Stimulated activated CD8-positive, alpha-beta memory T cell treated with anti-CD3 and anti-CD28 coated beads, Interleukin-2, amount 100 ng/mL, for 1 hour (primary cell): ENCODE data around the gene RAB31.
"Not testable (repeated sequence)": the region's sequence is repeated elsewhere in the genome, so short reads cannot be mapped to it uniquely, and the experiment has no call there.

Experiments used
- DNase-seq, 2 donors: peaks; one replicate each; pipeline ENCODE4 v3.0.0-alpha.2; 2020; ENCODE audit warnings: low read depth in 2 of 2

Gene RAB31

DNA sequence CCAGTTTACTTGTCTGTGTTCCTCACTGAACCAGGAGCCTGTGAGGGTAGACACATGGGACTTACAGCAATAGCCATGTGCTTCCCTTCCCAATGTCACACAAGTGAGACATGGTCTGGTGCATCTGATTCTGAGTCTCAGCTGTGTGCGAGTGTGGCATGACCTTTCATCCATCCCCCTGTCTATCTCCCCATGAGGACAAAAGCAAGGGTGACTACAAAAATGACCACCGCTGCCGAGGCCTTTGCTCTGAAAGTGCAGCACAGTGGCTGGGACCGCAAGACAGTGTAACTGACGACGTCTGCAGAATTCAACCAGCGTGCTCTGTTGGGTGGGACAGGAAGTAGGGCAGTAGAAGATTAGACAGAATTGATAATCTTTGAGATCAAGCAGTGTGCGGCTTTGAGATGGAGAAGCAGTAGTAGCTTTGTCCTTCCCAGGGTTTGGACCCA is 50.5 kb downstream of the RAB31 start:
- DNase-seq, result no peak

DNA sequence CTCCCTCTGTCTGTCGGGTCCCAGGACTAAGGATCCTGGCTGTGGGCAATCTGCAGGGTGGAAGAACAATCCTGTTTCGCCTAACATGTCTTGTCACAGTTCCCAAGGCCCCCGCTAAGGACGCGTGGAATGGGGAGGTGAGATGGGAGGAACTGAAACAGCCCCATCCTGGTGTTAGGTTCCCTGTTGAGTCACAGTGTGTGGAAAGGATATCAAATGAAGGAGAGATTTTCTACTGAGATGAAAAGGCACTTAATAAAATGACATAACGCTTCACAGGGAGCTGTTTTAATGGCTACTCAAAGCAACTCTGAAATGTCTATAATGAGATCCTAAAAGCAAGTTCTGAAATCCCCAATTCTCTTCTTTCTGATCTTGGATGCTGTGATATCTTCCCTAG is 52.5 kb downstream of the RAB31 start:
- DNase-seq, result no peak

- DNase-seq, result no peak
These were observed 54.4 kb downstream of the RAB31 start for GRCh38 chr18:9762526-9762925.

DNA sequence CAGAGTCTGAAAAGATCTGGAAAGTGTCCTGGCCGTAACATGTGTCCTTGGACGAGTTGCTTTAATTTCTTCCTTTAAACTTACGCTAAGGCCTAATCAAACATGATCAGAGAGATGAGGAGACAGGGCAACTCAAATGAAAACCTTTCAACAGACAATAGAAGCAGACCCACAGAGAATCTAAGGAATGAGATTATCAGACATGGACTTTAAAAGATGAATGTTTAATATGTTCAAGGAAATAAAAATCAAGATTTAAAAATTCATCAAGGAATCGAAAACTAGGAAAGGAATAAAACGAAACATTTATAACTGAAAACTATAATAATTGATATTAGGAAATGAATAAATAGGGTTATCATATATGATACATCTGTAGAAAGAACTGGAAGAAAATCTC is 55.1 kb downstream of the RAB31 start:
- DNase-seq, result no peak

GRCh38 chr18:9764011-9764481 is 55.9 kb downstream of the RAB31 start:
- no peak for DNase-seq

- no peak for DNase-seq
These were observed 57.4 kb downstream of the RAB31 start for GRCh38 chr18:9765501-9765900.

DNA sequence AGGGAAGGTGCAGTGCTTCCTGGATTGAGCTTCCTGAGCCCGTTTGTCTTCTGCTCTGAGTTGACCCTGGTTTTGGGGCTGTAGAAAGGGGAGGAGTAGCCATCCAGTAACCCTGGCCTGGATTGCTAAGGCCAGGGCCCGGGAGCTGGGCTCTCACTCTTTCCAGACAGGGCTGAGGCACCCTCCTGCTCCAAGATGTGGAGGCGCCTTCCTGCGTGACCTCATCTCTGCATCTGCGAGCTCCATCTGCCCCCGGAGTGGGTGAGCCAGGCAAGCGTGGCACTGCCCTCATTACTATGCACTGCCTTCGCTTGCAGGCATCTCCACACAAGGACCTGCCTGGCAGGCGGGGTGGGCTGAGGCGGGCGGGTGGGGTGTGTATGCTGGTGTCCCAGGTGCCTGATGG is 58.0 kb downstream of the RAB31 start:
- no peak for DNase-seq

DNA sequence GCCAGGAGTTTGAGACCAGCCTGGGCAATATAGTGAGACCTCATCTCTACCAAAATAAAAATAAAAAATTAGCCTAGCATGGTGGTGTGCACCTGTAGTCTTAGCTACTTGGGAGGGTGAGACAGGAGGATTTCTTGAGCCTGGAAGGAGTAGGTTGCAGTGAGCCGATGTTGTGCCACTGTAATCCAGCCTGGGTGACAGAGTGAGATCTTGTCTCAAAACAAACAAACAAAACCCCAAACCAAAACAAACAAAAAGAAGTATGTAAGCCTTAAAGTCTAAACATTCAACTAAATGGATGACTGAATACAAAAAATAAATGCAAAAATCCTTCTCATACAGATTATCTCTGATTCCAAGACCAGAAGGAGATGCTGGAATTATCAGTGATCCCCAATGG is 58.6 kb downstream of the RAB31 start:
- no peak for DNase-seq

- not testable (repeated sequence) for DNase-seq
These were observed 60.1 kb downstream of the RAB31 start for GRCh38 chr18:9768071-9768691.

- not testable (repeated sequence) for DNase-seq
These were observed 62.0 kb downstream of the RAB31 start for GRCh38 chr18:9770111-9770510.

DNA sequence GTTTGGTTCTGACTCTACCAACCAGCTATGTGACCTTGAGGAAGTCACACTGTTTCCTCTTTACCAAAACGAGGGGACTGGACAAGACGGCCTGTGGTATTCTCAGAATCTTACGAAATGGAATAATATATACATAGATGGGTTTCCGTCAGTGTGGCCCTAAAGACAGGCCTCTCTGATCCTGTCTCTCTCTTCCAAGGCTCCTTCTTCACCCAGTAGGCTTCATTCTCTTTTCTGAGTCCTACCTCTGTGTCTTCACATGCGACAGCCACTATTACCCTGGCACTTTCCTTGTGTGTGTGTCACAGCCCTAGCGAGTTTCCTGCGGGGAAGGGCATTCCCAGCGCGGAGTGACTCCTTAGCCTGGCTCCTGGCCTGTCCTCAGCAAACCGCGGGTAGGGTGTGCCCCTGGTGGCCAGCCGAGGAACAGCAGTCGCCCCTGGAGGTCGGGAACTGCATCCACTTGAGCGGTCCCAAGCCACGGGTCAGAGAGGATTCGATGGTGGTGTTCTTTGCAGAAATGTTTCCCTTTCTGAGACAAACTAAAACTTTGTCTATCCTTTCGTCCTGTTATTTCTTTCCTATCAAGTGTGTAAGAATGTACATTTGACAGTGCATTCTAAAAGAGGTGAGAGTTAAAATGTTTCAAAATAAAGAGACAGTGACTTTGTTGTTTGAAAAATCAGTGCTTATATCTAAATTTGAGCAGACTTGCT is 63.3 kb downstream of the RAB31 start:
- DNase-seq, result peak in 1 of 2 donors; percentile 10

GRCh38 chr18:9771977-9772660 is 64.0 kb downstream of the RAB31 start:
- DNase-seq, result no peak

DNA sequence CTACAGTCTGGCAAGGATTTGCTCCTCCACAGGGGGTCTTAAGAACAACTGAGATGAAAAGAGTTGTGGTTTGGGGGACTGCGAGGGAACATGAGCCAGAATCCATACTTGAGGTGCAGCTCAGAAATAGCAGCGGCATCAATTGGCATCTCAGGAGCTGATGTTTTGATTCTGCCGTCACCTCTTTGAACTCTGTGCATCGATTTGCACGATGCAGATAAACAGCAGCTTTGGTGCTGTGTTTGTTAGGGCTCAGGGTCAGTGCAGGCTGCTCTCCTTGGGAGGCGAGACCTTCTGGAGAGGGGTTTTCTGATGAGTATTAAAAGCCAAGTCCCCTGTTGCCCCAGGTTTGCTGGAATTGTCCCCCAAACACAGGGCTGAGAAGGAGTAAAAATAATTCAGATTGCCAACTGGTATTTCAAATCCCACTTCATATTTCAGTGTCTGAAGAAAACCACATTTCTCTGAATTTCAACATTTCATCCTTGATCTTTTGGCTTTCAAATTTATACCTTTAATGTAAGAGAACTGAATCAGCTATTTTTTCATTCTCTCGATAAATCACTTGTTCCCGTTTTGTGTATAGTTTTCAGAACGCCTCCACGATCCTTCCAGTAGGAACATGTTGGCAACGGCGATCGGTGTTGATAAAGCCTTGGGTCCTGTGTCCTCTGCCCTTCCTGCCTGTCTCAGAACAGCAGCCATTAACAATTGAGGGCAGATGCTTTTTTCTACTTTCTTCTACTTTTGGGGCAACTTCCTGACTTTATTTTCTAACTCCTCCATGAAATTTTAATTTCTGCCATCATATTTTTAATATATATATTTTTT is 65.0 kb downstream of the RAB31 start:
- no peak for DNase-seq

- no peak for DNase-seq
These were observed 66.0 kb downstream of the RAB31 start for GRCh38 chr18:9774150-9774549.

DNA sequence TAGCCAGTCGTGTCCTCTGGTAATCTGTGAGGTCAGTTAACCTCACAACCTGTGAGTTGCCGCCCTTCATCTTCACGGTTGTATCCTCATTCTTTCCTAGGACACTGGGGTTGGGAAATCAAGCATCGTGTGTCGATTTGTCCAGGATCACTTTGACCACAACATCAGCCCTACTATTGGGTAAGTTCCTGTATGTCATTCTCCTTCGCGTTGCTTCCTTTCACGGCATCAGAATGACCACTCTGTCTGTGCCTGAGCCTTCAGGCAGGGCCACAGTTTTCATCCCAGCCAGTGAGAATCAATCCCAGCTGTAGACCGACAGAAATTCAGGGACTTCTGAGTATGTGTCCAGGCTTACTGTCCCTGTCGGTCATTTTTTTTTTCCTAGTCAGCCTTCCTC is 67.1 kb downstream of the RAB31 start:
- no peak for DNase-seq

GRCh38 chr18:9779630-9780029 is 71.5 kb downstream of the RAB31 start:
- no peak for DNase-seq

- no peak for DNase-seq
These were observed 74.2 kb downstream of the RAB31 start for GRCh38 chr18:9782073-9782857.

GRCh38 chr18:9786631-9787030 is 78.5 kb downstream of the RAB31 start:
- DNase-seq, result no peak

DNA sequence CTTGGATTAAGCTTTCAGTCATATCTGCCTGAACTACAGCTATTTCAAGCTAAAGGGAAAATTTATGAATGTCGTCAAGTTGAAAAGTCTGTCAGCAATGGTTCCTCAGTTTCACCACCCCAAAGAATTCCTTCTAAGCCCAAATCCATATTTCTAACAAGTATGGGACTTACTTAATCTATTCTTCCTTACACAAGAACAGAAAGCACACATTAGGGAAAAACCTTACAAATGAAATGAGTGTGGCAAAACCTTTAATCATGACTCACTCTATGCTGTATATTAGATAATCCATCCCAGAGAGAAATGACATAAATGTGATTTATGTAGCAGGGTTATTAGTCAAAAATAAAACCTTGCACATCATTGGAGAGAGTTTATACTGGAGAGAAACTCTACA is 78.9 kb downstream of the RAB31 start:
- DNase-seq, result no peak

GRCh38 chr18:9787712-9788111 is 79.6 kb downstream of the RAB31 start:
- DNase-seq, result no peak

GRCh38 chr18:9788140-9788539 is 80.0 kb downstream of the RAB31 start:
- no peak for DNase-seq
